ENCODE data around the gene HSP90AB1. TPM values are rescaled to one million over a fixed set of nuclear protein-coding genes. Genes with fewer than 3 reads are reported as not detected.

Gene HSP90AB1
- total and polyA plus RNA-seq, 2 of the 8 experiments (the other 6 are each of a cell fraction or from before 2014, with no cell fraction given): 1,564 to 2,297 TPM

DNA sequence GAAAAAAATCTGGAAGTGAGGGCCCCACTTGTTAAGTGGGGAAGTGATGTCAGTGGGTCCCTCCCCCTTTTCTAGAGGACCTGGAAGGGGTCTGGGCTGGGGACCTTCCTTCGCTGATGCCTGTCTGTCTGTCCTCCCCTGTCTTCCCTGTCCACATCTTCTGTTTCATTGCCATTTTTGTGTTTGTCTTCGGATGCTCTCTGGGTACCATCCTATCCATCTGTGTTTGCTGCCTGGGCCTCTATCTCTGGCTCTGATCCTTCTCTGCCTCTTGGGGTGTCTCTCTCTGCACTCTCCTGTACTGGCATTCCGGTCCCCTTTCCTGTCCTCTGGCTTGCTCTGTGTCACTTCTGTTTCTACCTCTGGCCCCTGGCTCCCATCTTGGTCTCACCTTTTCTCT lies 25.6 kb downstream of the HSP90AB1 start:
- H2BK12ac ChIP-seq (ENCODE audit: low read depth, low read length): 0 out of 2 replicates have a peak overlapping the region, but pooled peaks have one; percentile 71
- no peak overlapping the region for H4K8ac ChIP-seq (ENCODE audit: extremely low read depth, insufficient read depth, low read length)
- H3K79me2 ChIP-seq (ENCODE audit: control insufficient read depth in 1 of 2, insufficient read depth in 2 of 2, low read length in 2 of 2): no peaks in the 10 kb centered on the region
- H3K9me3 ChIP-seq (ENCODE audit: insufficient read depth in 2 of 2, low read depth in 1 of 2, low read length in 1 of 2): no peaks in the 10 kb centered on the region
- no peak for TF ChIP-seq BCL11A (IDR thresholded peaks at IDR 0.05; ENCODE audit: low read depth in 2 of 2, low read length in 2 of 2)
- no peak for TF ChIP-seq EP300 (IDR thresholded peaks at IDR 0.05; ENCODE audit: borderline replicate concordance in 1 of 2, low read depth in 2 of 2, low read length in 2 of 2)
- H2AFZ ChIP-seq (ENCODE audit: low read length): no peak overlapping the region
- H3K27me3 ChIP-seq (replicated peaks in 1 of 4; ENCODE audit: control insufficient read depth in 3 of 4, extremely low read depth in 1 of 4, insufficient read depth in 3 of 4, low read length in 3 of 4): peaks cover 0 to 3% (median 1%) of the 10 kb centered on the region in 4 experiments; a peak in 2 of 7 replicates
- no peak overlapping the region for H4K91ac ChIP-seq (replicated peaks; ENCODE audit: insufficient read length, low read length)
- H3K23me2 ChIP-seq (ENCODE audit: low read depth, low read length): peaks cover 6% of the 10 kb centered on the region; the same call in 1 of the 2 replicates
- no peak overlapping the region for H3K18ac ChIP-seq (ENCODE audit: extremely low read depth, low read length)
- DNase-seq (ENCODE audit: low read depth in 1 of 2, low spot score in 2 of 2): no peak
- no peak overlapping the region for H3K23ac ChIP-seq (ENCODE audit: insufficient read length)
- H3K9ac ChIP-seq (replicated peaks in 1 of 4; ENCODE audit: extremely low read depth in 1 of 4, low read depth in 3 of 4, low read length in 3 of 4): no peak overlapping the region
- no peak overlapping the region for H2BK120ac ChIP-seq (replicated peaks; ENCODE audit: low read depth, low read length)
- H3K4me2 ChIP-seq (ENCODE audit: insufficient read depth in 1 of 2, low read depth in 2 of 2, low read length in 2 of 2): no peak overlapping the region; a peak in 1 of 4 replicates
- H2AK5ac ChIP-seq (ENCODE audit: low read depth, low read length): no peak overlapping the region
- H3K79me1 ChIP-seq (ENCODE audit: low read depth, low read length): no peaks in the 10 kb centered on the region; the same call in 1 of the 2 replicates
- WGBS, 2 experiments (ENCODE audit: extremely low coverage in 1 of 2, insufficient coverage in 1 of 2, insufficient read length in 1 of 2, insufficient replicate concordance in 2 of 2, low coverage in 1 of 2, low lambda C conversion rate in 2 of 2, missing lambda C conversion rate in 1 of 2): 93% methylated on average over 3 of the region's 3 CpGs; no CpG with 5 or more reads in 1 of the 2 experiments
- no peak overlapping the region for H3K4ac ChIP-seq (replicated peaks; ENCODE audit: insufficient read length, low read depth, low read length)
- H3K36me3 ChIP-seq (ENCODE audit: control insufficient read depth in 2 of 4, insufficient read depth in 4 of 4, low read length in 3 of 4): peaks cover 0 to 9% (median 3%) of the 10 kb centered on the region in 4 experiments; a peak in 4 of 8 replicates
- H3K27ac ChIP-seq (ENCODE audit: low read depth, low read length): no peak overlapping the region
- H2BK5ac ChIP-seq (ENCODE audit: low read depth, low read length): no peak overlapping the region; the same call in none of the 2 replicates
- peaks cover 0 to 6% of the 10 kb centered on the region in 2 experiments for H4K20me1 ChIP-seq (replicated peaks in 1 of 2; ENCODE audit: control insufficient read depth in 1 of 2, insufficient read depth in 2 of 2, low read length in 2 of 2)
- no peak overlapping the region for H3K56ac ChIP-seq (replicated peaks; ENCODE audit: insufficient read length, low read depth, low read length)
- no peak overlapping the region for H2BK15ac ChIP-seq (ENCODE audit: low read length)
- FAIRE-seq: no peak
- no peak overlapping the region for H2BK20ac ChIP-seq (ENCODE audit: low read length)
- ChIA-PET POLR2A (ENCODE audit: partially characterized antibody) (interaction anchor here (1.0 to 12.0 kb wide), 4 partner anchors 15 to 26 kb away, joined by 3 to 138 read pairs (median 64); partner anchors contain the start of genes HSP90AB1 and SLC35B2), CTCF (ENCODE audit: partially characterized antibody) (interaction anchor here (1.5 to 19.0 kb wide), 6 partner anchors 13 to 66 kb away, joined by 3 to 330 read pairs (median 7); partner anchors contain the start of gene AARS2)
- H3K14ac ChIP-seq (ENCODE audit: insufficient read length): no peak overlapping the region
- no peak overlapping the region for H4K5ac ChIP-seq (ENCODE audit: insufficient read length, low read depth, low read length)
- H3K4me3 ChIP-seq (ENCODE audit: extremely low read depth in 1 of 4, insufficient read depth in 2 of 4, low read depth in 3 of 4, low read length in 4 of 4): no peak overlapping the region
- H3K4me1 ChIP-seq (replicated peaks in 1 of 4; ENCODE audit: control insufficient read depth in 3 of 4, insufficient read depth in 4 of 4, low read length in 3 of 4): peaks cover 12 to 33% (median 14%) of the 10 kb centered on the region in 4 experiments
